GM11168 (cell line): ENCODE results near the gene DENND2D.

Experiments used
- in situ Hi-C: fragments of 300-500 bp; cut with MboI; formaldehyde crosslinking; loops from one replicate; pipeline ENCODE4 v1.12.0; 2022; ENCODE audit warnings: low sequenced_read_pairs; ENCODE audit not compliant: unreplicated experiment

DENND2D gene

DNA sequence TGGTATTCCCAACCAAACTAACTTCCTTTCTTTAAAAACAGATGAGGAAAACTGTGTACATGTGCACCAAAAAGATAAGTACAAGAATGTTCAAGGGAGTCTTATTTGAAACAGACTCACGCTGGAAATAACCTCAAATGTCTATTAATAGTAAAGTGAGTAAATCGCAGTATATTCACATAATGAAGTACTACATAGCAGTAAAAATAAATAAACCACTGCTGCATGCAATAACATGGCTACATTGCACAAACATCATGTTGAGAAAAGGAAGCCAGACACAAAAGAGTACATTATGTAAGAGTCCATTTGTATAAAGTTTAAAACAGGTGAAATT, 5.2 kb upstream of the DENND2D start:
- in situ Hi-C loops, result no loop called here

DNA sequence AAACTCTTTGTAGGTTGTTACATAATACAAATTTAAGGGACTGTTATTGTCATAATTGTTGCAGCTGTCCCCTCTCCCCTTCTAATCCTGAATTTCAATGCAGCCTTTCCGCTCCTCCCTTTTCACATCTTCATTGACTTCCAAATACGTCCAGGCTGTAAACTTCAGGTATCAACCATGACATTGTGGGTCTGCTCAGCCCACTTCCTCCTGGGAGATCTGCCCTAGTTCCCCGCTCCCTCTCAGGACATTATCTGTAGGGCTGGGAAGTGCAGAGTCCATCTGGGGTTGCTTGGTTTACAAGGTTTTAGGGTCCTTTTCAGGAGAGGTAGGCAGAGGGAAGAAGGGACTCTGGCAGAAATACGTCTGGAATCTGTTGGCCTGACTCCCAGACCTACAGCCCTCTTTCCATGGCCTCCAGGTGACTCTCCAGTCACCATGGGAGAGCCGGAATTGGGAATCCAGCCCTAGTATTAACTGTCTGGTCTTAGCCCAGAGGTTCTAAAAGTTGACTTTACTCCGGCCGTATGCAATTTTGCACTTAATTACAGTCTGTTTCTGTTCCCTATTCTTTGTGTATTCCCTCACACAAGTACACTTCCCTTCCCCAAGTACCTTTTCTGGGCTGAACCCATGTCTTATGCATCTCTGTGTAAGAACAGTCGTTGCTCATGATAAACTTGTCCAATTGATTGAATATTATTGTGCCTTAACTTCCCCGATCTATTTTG, 4.7 kb upstream of the DENND2D start:
- in situ Hi-C loops, result no loop called here

DNA sequence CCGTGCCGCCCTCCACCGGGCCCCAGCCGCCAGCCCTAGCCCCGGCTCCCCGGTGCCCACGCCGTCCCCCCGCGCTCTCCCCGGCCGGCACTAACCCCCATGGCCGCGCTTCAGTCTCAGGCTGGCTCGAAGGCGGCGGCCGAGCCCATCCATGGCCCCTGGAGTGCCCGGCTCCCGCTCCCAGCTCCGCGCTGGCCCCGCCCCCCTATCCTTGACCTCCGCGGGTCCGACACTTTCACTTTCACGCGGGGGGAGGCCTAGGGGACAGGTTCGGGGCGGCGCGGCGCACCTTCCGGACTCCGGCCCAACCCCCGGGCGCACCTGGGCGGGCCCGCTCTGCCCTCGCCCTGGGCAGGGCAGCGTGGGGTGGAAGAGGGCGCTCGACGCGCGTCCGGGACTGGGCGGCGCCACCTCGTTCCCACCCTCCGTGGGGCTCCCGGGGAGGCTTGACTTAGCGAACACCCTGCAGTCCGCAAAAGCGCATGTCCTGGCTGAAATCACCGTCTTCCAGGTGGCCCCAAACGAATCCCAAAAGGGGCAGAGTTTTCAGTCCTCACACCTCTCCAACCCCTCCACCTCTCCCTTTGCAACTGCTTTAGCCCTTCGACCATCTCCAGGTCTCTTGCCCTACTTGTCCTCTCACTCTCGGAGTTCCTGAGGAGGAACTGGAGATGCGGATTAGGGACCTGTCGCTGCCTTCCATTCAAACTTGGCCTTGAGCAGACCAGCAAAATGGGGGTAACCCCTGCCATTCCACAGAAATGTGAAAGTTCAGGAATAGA, 3.9 kb upstream of the DENND2D start:
- in situ Hi-C loops, result no loop called here

DNA sequence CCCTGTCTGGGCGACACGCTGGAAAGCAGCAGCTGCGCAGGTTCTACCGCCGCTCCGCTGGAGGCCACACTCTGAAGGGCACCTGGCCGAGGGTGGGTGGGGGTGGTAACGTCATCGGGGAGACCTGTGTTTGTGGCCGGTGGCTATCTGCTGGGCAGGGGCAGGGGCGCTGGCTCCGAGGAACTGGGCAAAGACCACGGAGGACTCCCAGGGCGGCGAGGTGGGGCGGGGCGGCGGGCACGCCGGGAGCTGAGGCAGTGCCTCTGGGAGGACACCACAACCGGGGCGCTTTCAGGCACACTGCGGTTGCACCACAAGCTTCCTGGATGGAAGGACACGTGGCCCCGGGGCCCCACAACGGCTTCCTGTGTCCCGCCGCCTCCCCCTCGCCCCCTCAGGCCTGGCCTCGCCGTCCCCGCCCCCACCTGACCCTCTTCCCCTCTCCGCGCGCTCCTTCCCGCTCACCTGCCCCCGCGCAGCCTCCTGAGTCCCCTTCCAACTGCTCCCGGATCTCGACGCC, 3.3 kb upstream of the DENND2D start:
- in situ Hi-C loops, result no loop called here

DNA sequence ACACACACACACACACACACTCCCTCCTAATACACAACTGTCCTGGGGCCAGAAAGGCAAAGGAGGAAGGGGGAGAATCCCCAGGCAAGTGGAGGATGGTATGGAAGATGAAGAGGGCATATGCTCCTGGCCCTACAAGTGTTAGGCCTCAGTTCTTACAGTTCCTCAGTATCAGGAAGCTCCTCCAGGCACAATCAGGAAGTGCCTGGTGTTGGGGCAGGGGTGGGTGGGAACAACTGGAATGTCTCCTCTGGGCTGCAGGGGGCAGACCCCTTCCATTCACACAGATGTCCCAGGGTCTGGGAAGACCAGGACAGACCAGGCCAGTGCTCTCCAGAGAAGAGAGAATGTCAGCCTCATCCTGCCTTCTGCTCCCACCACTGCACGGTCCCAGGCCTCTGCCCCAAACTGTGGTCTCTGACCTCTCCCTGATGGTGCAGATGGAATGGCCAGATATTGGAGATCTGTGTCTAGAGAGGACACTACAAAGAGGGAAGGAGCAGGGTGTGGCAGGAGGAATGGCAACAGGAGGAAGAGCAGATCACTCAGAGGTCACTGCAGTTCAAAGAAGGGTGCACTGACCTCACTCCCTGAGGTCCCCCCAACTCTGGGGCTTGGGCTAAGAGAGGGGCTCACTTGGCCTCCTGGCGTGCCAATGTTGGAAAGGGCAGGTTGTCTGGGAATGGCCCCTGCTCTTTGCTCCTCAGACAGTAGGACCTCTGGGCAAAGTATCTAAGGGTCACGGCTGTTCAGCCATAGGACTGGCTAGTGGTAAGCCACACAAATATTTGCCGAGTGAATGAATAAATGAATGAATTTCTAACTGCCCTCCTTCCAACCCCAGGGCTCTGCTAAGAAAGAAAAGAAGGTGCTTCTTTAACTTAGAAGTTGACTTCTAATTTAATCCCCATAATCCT, 2.5 kb upstream of the DENND2D start:
- in situ Hi-C loops, result no loop called here

DNA sequence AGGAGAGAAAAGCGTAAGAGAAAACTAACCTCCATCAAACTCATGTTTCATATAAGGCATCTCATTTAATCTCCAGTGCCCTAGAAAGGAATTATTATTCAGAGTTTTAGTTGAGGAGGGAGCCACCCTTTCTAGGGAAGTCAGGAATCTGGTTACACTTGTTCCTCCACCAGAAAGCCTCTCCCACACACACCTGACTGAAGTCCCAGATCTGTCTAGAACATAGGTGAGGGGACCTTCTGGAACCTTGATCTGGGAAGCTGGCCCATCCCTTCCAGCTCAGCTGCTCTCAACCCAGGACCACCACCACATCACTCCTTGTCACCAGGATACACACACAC, 1.9 kb upstream of the DENND2D start:
- in situ Hi-C loops, result no loop called here

DNA sequence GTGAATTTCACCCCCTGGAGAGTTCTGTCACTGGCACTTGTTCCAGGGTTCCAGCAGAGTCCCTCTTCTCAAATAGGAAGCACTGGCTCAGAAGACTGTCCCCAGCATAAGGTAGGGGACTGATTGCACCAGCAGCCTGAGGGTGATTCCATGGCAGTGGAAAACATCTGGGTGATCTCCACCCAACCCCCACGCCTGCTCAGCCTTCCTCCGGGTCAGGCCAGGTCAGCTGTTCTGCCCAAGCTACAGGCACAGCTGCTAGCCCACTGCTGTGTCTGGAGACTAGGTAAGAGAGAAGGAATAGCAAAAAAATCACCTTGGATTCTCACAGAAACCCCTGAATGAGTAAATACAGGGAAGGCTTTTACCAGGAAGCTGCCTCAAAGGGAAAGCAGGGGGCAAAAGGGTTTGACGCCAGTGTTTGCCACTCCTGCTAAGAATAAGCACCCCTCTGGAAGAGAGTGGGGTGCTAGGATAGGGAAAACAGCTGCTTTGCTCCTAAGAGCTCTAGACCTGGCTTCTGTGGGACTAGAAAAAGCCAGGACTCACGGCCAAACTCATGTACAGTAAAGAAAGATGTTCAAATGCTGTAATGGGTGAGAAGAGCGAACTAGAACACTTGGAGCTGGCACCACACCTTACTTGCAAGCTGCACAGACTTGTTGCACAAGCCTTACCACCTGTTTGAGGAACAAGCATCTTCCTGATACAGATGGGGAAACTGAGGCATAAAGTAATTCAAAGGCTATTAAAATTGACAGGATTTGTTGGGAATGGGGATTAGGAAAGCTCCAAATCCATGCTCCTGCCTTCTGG, 1.0 kb upstream of the DENND2D start:
- in situ Hi-C loops, result no loop called here

DNA sequence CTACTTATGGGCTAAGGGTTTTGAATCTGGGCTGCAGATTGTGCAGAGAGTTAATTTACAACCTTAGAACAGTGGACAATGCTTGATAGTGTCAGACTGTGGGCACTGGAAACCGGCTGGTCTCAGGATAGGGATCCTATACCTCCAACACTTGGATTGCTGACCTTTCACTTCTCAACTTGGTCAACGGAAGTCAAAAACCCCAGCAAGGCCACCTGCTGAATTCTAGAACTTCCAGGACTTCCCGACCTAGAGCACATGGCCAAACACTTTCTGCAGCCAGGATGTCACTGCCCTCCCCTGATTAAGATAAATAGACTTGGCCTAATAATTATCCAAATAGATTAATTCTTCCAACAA, 336 bp upstream of the DENND2D start:
- in situ Hi-C loops, result no loop called here

DNA sequence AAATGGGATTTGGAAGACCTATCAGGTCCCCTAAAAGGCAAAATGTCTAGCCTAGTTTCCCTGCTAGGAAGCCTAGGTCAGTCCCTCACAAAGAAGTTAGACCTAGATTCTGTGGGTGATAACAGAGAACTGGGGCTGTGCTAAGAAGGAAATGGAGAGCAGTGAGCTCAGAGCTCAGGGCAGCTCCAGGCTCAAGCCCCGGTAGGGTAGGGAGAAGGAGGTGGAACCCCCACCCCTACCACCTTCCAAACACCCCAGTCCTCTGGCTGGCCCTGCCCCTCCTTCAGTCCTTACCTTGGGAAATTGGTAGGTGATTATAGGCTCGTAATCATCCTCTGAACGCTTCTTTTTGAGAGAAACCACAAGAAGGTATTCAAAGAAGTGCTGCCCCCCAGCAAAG, 1.1 kb downstream of the DENND2D start:
- in situ Hi-C loops, result no loop called here

DNA sequence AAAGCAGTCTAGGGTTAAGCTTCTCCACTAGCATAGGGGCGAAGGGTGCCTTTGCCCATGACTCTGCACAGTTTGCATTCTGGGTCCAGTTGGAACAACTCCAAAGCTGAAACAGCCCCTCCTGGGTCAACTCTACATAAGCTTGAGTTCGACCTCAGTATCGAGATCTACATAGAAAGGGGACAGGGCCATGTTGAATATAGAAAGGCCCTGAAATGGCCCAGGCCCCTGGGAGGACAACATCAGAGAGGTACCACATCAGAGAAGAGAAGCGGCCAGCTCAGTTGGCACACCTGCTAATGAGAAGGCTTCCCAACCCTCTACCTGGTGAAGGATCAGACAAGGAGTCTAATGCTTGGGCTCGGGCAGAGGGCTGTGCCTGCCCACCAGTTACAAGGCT, 1.6 kb downstream of the DENND2D start:
- in situ Hi-C loops, result no loop called here

DNA sequence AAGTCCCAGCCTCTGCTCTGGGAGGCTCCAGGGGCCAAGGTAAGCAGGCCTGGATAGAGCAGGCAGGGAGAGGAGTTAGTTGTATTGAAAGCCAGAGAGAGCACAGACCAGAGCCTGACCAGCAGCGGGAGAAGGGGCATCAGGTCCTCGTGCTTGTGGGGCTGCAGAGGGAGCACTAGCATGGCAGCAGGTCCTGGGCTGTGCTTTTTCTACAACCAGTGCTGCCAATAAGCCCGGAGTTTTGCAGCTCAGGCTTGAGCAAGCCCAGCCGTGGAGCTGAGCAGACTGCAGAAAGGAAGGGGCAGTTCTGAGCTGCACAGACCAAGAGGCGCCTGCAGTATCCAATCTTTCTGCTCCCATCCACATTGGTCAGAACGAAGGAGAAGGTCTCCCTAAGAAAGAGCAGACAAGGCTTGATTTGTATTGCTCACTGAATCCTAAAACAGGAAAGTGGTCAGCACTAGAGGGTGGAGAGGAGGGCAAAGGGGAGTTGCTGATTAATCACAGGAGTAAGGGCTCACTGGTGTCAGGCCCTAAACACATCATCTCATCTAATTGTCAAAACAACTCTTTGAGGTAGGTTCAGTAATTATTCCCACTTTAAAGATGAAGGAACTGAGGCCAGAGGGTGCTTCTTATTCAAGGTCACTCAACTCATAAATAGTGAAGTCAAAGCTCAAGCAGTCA, 2.7 kb downstream of the DENND2D start:
- in situ Hi-C loops, result no loop called here

DNA sequence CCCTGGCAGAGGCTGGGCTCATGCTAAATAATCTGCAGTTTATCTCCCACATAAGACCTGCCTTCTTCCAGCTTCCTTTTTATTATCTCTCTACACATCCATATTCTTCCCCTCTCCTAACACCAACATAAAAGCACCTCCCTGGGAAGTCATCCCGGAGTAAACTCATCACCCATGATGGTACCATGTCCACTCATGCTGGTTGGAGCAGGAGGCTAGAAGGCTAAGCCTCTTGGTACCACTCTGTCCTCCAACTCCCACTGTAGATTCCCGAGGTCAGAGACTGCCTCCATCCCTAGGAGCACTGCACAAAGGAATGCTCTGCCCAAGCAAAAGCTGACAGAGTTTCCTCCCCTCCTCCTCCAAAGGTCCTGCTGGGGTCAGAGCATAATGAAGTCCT, 4.2 kb downstream of the DENND2D start:
- in situ Hi-C loops, result no loop called here

DNA sequence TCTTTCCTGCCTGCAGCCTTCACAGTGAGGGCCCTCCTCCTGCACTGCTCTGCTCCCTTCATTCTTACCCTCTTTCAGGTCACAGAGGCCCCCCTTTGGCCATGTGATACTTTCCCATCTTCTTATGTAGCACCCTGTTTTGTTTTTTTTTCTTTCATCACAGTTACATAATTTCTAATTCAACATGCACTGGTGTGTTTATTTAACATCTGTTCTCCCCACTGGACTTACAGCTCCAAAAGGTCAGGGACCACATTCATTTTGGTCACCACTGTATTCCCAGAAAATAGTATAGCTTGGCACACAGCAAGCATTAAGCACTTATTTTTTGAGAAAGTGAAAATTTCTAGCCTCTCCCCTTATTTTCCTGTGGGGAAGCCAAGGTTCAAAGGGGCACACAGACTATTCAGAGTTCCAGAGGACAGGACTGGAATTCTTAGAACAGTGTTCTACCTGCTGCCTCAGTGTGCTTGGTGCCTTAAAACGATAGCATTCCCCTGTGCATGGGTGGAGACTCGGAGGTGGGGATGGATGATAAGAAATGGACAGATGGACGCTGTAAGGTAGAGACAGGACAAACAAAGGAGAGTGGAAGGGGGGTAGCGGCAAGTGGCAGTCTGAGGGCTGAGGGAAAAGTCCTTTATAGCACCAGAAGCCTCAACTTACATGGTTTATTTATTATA, 5.3 kb downstream of the DENND2D start:
- in situ Hi-C loops, result no loop called here

DNA sequence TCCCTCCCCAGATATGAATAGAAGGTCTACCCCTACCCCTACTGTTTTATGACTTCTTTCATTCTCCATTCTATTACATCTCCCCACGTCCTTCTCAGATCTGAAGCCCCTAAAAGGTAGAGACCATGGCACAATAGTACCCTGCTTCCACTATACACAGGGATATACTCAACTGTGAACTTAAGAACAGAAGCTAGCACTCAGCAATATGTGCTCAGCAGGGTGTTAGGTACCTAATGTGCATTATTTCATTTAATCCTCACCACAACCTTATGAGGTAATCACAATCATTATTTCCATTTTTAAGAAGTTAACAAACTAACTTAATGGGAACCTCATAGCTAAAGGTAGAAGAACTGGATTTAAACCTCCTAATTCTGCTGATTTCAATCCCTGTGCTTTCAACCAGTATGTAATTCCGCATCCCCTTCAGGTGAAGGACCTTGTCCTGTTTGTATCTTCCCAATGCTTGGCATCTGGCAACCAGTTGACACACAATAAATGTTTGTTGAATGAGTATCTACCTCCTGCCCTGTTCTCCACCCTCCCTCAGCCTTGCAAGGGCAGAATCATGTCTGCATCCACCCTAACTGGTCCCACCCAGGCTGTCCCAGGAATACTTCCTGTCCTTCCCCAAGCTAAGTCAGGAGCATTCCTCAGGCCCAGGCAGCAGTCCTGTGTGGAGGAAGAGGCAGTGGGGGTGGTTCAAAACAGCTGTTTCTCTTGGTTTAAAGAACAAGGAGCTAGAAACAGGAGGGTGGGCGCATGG, 6.5 kb downstream of the DENND2D start:
- in situ Hi-C loops, result no loop called here

DNA sequence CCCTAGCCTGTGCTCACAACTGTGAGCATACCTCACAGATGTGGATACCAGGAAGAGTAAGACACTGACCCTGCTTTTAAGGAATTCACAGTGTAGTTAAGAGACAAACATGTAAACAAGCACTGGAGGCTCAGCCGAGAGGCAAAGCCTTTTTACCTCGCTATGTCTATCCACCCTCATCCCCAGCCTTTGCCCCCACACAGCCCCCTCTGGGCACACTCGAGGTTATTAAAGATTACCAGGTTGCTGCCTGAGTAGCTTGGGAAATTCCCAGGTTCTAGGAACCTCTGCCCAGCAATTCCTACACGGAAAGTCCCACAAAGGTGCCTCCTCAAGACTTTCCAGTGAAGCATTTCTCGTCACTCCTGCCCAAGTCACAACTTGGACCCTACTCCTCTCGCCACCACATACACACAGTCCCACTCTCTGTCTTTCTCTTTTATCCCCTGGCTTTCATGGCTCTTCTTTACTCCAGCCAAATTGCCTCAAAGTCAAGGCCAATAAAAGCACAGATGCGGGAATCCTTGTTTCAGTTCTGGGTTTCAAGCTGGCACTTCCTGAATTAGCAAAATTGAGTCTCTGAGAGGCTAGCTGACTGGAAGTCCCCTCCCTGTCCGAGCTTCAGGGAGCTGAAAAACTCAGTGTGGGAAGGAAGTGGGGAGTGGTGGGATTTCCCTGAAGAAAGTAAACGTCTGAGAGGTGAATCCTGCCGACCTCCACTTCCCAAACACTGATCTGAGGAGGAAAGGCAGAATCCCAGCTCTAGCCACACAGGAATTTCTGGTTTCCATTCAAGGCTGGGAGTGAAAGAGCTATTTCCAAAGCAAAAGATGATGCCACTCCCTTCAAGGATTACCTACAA, 7.6 kb downstream of the DENND2D start:
- in situ Hi-C loops, result no loop called here

DNA sequence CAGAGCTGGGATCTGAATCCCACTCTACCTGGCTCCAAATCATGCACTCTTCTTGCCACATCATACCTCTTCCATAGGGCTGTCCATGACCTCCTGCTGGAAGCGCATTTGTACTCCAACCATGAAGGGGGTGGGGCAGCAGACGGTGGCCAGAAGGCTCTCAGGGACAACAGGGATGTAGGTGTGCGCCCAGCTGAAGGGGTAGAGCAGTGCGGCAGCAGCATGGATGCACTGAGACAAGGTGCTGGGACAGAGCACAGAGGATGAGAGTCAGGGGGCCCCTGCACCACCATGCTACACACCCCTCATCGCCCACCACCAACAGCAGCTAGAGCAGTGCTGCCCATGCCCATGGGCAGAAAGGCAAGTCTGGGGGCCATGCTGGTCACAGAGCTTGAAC, 8.4 kb downstream of the DENND2D start:
- in situ Hi-C loops, result no loop called here

DNA sequence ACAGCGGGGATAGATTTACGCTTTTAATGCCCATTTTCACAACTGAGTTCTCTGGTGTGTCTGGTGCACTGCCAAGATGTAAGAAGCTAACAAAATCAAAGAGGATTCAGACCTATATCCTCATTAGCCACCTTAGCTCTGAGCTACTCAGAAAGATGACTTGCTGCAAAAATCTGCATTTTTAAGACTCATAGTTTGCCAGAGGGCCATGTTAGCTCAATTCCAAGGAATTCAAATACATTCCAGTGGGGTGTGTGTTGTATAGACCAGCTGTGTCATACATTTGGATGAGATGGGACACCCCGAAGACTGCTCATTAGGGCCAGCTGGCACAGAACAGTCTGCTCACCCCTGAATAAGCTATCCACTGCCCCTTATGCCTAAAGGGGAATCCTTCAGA, 8.9 kb downstream of the DENND2D start:
- in situ Hi-C loops, result no loop called here
